ENCODE data around the gene PPP1R3G.

GRCh38 chr6:5109436-5109835 is 24.3 kb downstream of the PPP1R3G start:
- TF ChIP-seq CTCF (IDR thresholded peaks at IDR 0.05), result no peak
- TF ChIP-seq POLR2A (IDR thresholded peaks at IDR 0.05), result no peak

Data from ovary (tissue), 3 donors.